HCT116 (cell line): ENCODE data around the gene RASSF3. TPM values are rescaled to one million over a fixed set of nuclear protein-coding genes. Genes with fewer than 3 reads are reported as not detected.

Experiments
- ATAC-seq: fragments of 200-7000 bp; cut with Tn5 transposase; 2 replicates; pipeline ENCODE4 v1.9.1; 2020; ENCODE audit warnings: mild to moderate bottlenecking, moderate library complexity
- BruUV-seq: library from RNA; stranded (reverse); fragments of 400-500 nt; replicated peaks from 2 replicates; lab custom pipeline; 2021; lab: Mats Ljungman, UMichigan
- CTCF ChIA-PET: fragments of 300-600 bp; sonication (Branson Sonifier 250); formaldehyde crosslinking; loops from one replicate; lab custom pipeline; 2021; ENCODE audit warnings: antibody characterized with exemption; lab: Charles Lee
- POLR2A ChIA-PET: fragments of 300-600, 350-600 bp; sonication (Branson Sonifier 250); formaldehyde crosslinking; loops from one replicate; lab custom pipeline; 2021; ENCODE audit warnings: antibody characterized with exemption; lab: Charles Lee
- RAD21 ChIA-PET, 2 experiments: fragments of 300-600 bp; sonication (Branson Sonifier 250); formaldehyde crosslinking; loops; one replicate each; lab custom pipeline; 2023; ENCODE audit warnings: low total read pairs in 2 of 2; ENCODE audit not compliant: uncharacterized antibody in 2 of 2, unreplicated experiment in 2 of 2, low non-redundant PET in 1 of 2; lab: Charles Lee
- DNase-seq: peaks from one replicate; pipeline ENCODE4 v3.0.0-alpha.2; 2010; ENCODE audit warnings: low read depth, low spot score
- H2AFZ ChIP-seq: fragments of 200-600 bp; shearing (Covaris generic), sonication (generic); 2 replicates; pipeline ENCODE4 v1.6.1; 2017; ENCODE audit warnings: low read depth, mixed run types, mixed read lengths, antibody characterized with exemption, low read length; ENCODE audit not compliant: poor library complexity, severe bottlenecking
- H3K27ac ChIP-seq: 2 replicates; pipeline ENCODE4 v1.5.1; 2012; ENCODE audit warnings: low read depth, low read length
- H3K27me3 ChIP-seq: fragments of 200-600 bp; sonication (generic); 2 replicates; pipeline ENCODE4 v1.6.1; 2016; ENCODE audit warnings: mixed run types, low read length, mixed read lengths; ENCODE audit not compliant: insufficient read depth
- H3K36me3 ChIP-seq, 2 experiments: fragments of 200-500 bp in 1 of 2; fragments of 200-600 bp in 1 of 2; sonication (Bioruptor generic) in 1 of 2; sonication (generic) in 1 of 2; 2 replicates each; pipeline versions ENCODE4 v1.5.1 to v1.6.1; 2014 to 2016; ENCODE audit warnings: low read length in 2 of 2, inconsistent platforms in 1 of 2, mixed read lengths in 1 of 2, mixed run types in 1 of 2; ENCODE audit not compliant: insufficient read depth in 2 of 2, control insufficient read depth in 1 of 2
- H3K4me1 ChIP-seq, 2 experiments: fragments of 200-600 bp in 1 of 2; sonication (generic) in 1 of 2; 2 replicates each; pipeline versions ENCODE4 v1.5.1 to v1.6.1; 2012 to 2017; ENCODE audit warnings: low read length in 2 of 2, inconsistent platforms in 1 of 2, mild to moderate bottlenecking in 1 of 2, mixed read lengths in 1 of 2, mixed run types in 1 of 2, moderate library complexity in 1 of 2; ENCODE audit not compliant: insufficient read depth in 2 of 2, control insufficient read depth in 1 of 2
- H3K4me2 ChIP-seq: fragments of 200-600 bp; sonication (generic); 2 replicates; pipeline ENCODE4 v1.6.1; 2017; ENCODE audit warnings: mixed run types, low read length, mixed read lengths
- H3K4me3 ChIP-seq, 2 experiments: fragments of 200-600 bp in 1 of 2; sonication (generic) in 1 of 2; replicated peaks in 1 of 2; 2 replicates each; pipeline ENCODE4 v1.5.1; 2011 to 2016; ENCODE audit warnings: low read length in 2 of 2, control low read depth in 1 of 2, low read depth in 1 of 2, mild to moderate bottlenecking in 1 of 2, mixed read lengths in 1 of 2, mixed run types in 1 of 2
- H3K79me2 ChIP-seq: fragments of 200-600 bp; sonication (generic); 2 replicates; pipeline ENCODE4 v1.6.1; 2017; ENCODE audit warnings: mild to moderate bottlenecking, mixed run types, low read length, moderate library complexity, mixed read lengths; ENCODE audit not compliant: insufficient read depth
- H3K9ac ChIP-seq: fragments of 200-600 bp; sonication (generic); 2 replicates; pipeline ENCODE4 v1.6.1; 2016; ENCODE audit warnings: low read length, mixed read lengths
- H3K9me2 ChIP-seq: fragments of 200-600 bp; sonication (generic), shearing (Covaris generic); 2 replicates; pipeline ENCODE4 v1.6.1; 2017; ENCODE audit warnings: mixed run types, mild to moderate bottlenecking, moderate library complexity; ENCODE audit not compliant: insufficient read depth
- H3K9me3 ChIP-seq, 2 experiments: fragments of 200-500 bp in 1 of 2; fragments of 200-600 bp in 1 of 2; sonication (Bioruptor generic) in 1 of 2; sonication (generic) in 1 of 2; 2 replicates each; pipeline ENCODE4 v1.6.1; 2014 to 2017; ENCODE audit warnings: low read length in 2 of 2, mixed read lengths in 2 of 2, inconsistent platforms in 1 of 2, low read depth in 1 of 2, mild to moderate bottlenecking in 1 of 2, mixed run types in 1 of 2, moderate library complexity in 1 of 2; ENCODE audit not compliant: control insufficient read depth in 1 of 2, insufficient read depth in 1 of 2
- H4K20me1 ChIP-seq: fragments of 200-600 bp; sonication (generic), shearing (Covaris generic); 2 replicates; pipeline ENCODE4 v1.6.1; 2017; ENCODE audit warnings: mixed run types, mild to moderate bottlenecking, moderate library complexity; ENCODE audit not compliant: insufficient read depth
- CBX3 ChIP-seq: IDR thresholded peaks from 2 replicates; pipeline ENCODE4 v1.6.1; 2012; ENCODE audit warnings: low read depth
- CTCF ChIP-seq, 3 experiments: fragments of 200-600 bp in 1 of 3; sonication (generic) in 1 of 3; IDR thresholded peaks in 2 of 3; conservative IDR thresholded peaks in 1 of 3; 2 replicates each; pipeline ENCODE4 v1.5.1; 2012 to 2017; ENCODE audit warnings: low read depth in 2 of 3, low read length in 2 of 3, antibody characterized with exemption in 1 of 3, borderline replicate concordance in 1 of 3, control low read depth in 1 of 3, mild to moderate bottlenecking in 1 of 3, mixed read lengths in 1 of 3, mixed run types in 1 of 3, moderate library complexity in 1 of 3; ENCODE audit not compliant: insufficient read depth in 1 of 3
- ELF1 ChIP-seq: IDR thresholded peaks from 2 replicates; pipeline ENCODE4 v1.6.1; 2012; ENCODE audit warnings: low read depth, borderline replicate concordance
- EZH2phosphoT487 ChIP-seq: fragments of 200-600 bp; IDR thresholded peaks from 2 replicates; pipeline ENCODE4 v1.6.1; 2018; ENCODE audit warnings: antibody characterized with exemption, borderline replicate concordance
- FOSL1 ChIP-seq: IDR thresholded peaks from 2 replicates; pipeline ENCODE4 v1.6.1; 2012; ENCODE audit warnings: low read depth
- JUND ChIP-seq: IDR thresholded peaks from 2 replicates; pipeline ENCODE4 v1.6.1; 2012
- POLR2A ChIP-seq: IDR thresholded peaks from 2 replicates; pipeline ENCODE4 v1.7.0; 2011; ENCODE audit warnings: borderline replicate concordance; ENCODE audit not compliant: insufficient read depth, insufficient read length; ENCODE audit errors: extremely low read depth
- POLR2AphosphoS5 ChIP-seq: IDR thresholded peaks from 2 replicates; pipeline ENCODE4 v1.6.1; 2011; ENCODE audit warnings: mild to moderate bottlenecking, low read depth, low read length, moderate library complexity
- SP1 ChIP-seq: IDR thresholded peaks from 2 replicates; pipeline ENCODE4 v1.6.1; 2012; ENCODE audit warnings: low read depth
- SRF ChIP-seq: IDR thresholded peaks from 2 replicates; pipeline ENCODE4 v1.6.1; 2012; ENCODE audit warnings: low read depth
- intact Hi-C: fragments of 100-400 bp; cut with micrococcal nuclease; formaldehyde crosslinking; loops from 2 replicates; pipeline ENCODE4 v1.10.0; 2022
- total RNA-seq: library from RNA; stranded (reverse); gene quantifications from one replicate; pipeline ENCODE4 v1.2.1, GENCODE V29; 2021; ENCODE audit not compliant: unreplicated experiment
- TF ChIP-seq, protein P1 (sequence below): IDR thresholded peaks from 2 replicates; pipeline ENCODE4 v1.6.1; 2012; ENCODE audit warnings: low read depth
- TF ChIP-seq, protein P2 (sequence below): IDR thresholded peaks from 2 replicates; pipeline ENCODE4 v1.6.1; 2011; ENCODE audit warnings: mild to moderate bottlenecking, low read length, moderate library complexity; ENCODE audit not compliant: insufficient replicate concordance; ENCODE audit errors: extremely low read depth

The RASSF3 gene
- total RNA-seq, 1 experiment from 2014 or later = 67.1 TPM

DNA sequence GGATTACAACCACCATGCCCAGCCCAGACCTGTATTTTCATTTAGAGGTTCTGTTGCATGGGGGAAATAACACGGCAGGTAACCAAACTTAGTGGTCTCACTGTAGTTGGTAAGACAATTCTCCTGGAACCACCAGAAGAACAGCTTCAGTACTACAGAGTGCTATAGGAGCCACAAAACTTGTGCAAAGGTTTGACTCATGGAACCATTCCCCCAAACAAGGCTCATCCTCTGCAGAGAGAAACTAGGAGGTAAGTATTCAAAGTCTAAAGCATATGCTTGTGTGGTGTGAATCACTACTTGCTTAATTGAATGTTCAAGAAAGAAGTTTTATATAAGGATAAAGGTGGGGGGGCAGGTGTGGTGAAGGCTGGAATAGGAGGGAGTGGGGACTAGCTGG, 90.2 kb downstream of the RASSF3 start:
- Histone ChIP-seq H3K4me2 (no peak overlapping the region), H3K27me3 (no peaks in the 10 kb centered on the region), H4K20me1 (0 out of 2 replicates have a peak, but pooled peaks cover 3% of the 10 kb centered on the region), H3K9ac (no peak overlapping the region), H3K9me2 (no peaks in the 10 kb centered on the region), H3K36me3 (peaks cover 0 to 13% of the 10 kb centered on the region in 2 experiments; a peak in 1 of 4 replicates), H3K27ac (no peak overlapping the region), H3K9me3 (no peaks in the 10 kb centered on the region), H2AFZ (no peak overlapping the region), H3K79me2 (no peaks in the 10 kb centered on the region), H3K4me3 (no peak overlapping the region), H3K4me1 (peaks cover 3 to 9% of the 10 kb centered on the region in 2 experiments; a peak in 1 of 4 replicates)
- intact Hi-C loops = no loop called here
- TF ChIP-seq ELF1 (no peak), POLR2A (no peak), SRF (no peak), SP1 (no peak), FOSL1 (no peak), JUND (no peak), CTCF (IDR thresholded peaks at IDR 0.05 in 2 of 3, conservative IDR thresholded peaks at IDR 0.05 in 1 of 3; ENCODE audit: borderline replicate concordance in 1 of 3, insufficient read depth in 1 of 3, low read depth in 2 of 3, low read length in 2 of 3) (no peak), EZH2phosphoT487 (no peak), CBX3 (no peak), POLR2AphosphoS5 (no peak)
- TF ChIP-seq, protein P1, sequence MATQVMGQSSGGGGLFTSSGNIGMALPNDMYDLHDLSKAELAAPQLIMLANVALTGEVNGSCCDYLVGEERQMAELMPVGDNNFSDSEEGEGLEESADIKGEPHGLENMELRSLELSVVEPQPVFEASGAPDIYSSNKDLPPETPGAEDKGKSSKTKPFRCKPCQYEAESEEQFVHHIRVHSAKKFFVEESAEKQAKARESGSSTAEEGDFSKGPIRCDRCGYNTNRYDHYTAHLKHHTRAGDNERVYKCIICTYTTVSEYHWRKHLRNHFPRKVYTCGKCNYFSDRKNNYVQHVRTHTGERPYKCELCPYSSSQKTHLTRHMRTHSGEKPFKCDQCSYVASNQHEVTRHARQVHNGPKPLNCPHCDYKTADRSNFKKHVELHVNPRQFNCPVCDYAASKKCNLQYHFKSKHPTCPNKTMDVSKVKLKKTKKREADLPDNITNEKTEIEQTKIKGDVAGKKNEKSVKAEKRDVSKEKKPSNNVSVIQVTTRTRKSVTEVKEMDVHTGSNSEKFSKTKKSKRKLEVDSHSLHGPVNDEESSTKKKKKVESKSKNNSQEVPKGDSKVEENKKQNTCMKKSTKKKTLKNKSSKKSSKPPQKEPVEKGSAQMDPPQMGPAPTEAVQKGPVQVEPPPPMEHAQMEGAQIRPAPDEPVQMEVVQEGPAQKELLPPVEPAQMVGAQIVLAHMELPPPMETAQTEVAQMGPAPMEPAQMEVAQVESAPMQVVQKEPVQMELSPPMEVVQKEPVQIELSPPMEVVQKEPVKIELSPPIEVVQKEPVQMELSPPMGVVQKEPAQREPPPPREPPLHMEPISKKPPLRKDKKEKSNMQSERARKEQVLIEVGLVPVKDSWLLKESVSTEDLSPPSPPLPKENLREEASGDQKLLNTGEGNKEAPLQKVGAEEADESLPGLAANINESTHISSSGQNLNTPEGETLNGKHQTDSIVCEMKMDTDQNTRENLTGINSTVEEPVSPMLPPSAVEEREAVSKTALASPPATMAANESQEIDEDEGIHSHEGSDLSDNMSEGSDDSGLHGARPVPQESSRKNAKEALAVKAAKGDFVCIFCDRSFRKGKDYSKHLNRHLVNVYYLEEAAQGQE = no peak
- TF ChIP-seq, protein P2, sequence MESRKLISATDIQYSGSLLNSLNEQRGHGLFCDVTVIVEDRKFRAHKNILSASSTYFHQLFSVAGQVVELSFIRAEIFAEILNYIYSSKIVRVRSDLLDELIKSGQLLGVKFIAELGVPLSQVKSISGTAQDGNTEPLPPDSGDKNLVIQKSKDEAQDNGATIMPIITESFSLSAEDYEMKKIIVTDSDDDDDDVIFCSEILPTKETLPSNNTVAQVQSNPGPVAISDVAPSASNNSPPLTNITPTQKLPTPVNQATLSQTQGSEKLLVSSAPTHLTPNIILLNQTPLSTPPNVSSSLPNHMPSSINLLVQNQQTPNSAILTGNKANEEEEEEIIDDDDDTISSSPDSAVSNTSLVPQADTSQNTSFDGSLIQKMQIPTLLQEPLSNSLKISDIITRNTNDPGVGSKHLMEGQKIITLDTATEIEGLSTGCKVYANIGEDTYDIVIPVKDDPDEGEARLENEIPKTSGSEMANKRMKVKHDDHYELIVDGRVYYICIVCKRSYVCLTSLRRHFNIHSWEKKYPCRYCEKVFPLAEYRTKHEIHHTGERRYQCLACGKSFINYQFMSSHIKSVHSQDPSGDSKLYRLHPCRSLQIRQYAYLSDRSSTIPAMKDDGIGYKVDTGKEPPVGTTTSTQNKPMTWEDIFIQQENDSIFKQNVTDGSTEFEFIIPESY = no peak
- RAD21 ChIA-PET = no interaction called here
- CTCF ChIA-PET = no interaction called here
- POLR2A ChIA-PET = no interaction called here
- no peak for ATAC-seq
- no TSS peak for BruUV-seq
- DNase-seq = no peak
